OCI-LY3 (cell line): Measurements from ENCODE around the gene SPRED1.

Experiments used
- H2AFZ ChIP-seq: fragments of 200-600, 300-600 bp; shearing (Covaris generic); 2 replicates; pipeline ENCODE4 v1.6.0; 2014; ENCODE audit warnings: antibody characterized with exemption, low read depth, low read length
- H3K27ac ChIP-seq: fragments of 200-600, 300-600 bp; sonication (generic); 2 replicates; pipeline ENCODE4 v1.5.1; 2014; ENCODE audit warnings: mild to moderate bottlenecking, low read length, moderate library complexity, mixed read lengths
- H3K27me3 ChIP-seq: fragments of 200-600, 300-600 bp; sonication (generic); 2 replicates; pipeline ENCODE4 v1.6.1; 2014; ENCODE audit warnings: low read depth, low read length, mixed read lengths
- H3K36me3 ChIP-seq: fragments of 200-600, 300-600 bp; sonication (generic); replicated peaks from 2 replicates; pipeline ENCODE3; 2014; ENCODE audit warnings: low read depth, low read length, mixed read lengths
- H3K4me1 ChIP-seq: fragments of 300-600, 200-600 bp; sonication (generic); 2 replicates; pipeline ENCODE4 v1.6.1; 2014; ENCODE audit warnings: low read length, mixed read lengths
- H3K4me2 ChIP-seq: fragments of 200-600, 300-600 bp; sonication (generic); 2 replicates; pipeline ENCODE4 v1.6.1; 2014; ENCODE audit warnings: low read length, mixed read lengths
- H3K4me3 ChIP-seq: fragments of 300-600, 200-600 bp; sonication (generic); 2 replicates; pipeline ENCODE4 v1.5.1; 2014; ENCODE audit warnings: antibody characterized with exemption, mild to moderate bottlenecking, low read length, moderate library complexity
- H3K79me2 ChIP-seq: fragments of 300-600, 200-600 bp; shearing (Covaris generic); 2 replicates; pipeline ENCODE4 v1.6.1; 2014; ENCODE audit warnings: mild to moderate bottlenecking, low read length, mixed read lengths
- H3K9ac ChIP-seq: fragments of 300-600, 200-600 bp; shearing (Covaris generic); 2 replicates; pipeline ENCODE4 v1.6.0; 2014; ENCODE audit warnings: mild to moderate bottlenecking, low read length, moderate library complexity
- H3K9me3 ChIP-seq: fragments of 200-600, 300-600 bp; shearing (Covaris generic); 2 replicates; pipeline ENCODE4 v1.6.1; 2014; ENCODE audit warnings: low read length, mixed read lengths; ENCODE audit not compliant: insufficient read depth
- H4K20me1 ChIP-seq: fragments of 200-600, 300-600 bp; sonication (generic); 2 replicates; pipeline ENCODE4 v1.6.1; 2016; ENCODE audit warnings: low read length, mixed read lengths; ENCODE audit not compliant: insufficient read depth
- CTCF ChIP-seq: fragments of 200-600, 300-600 bp; sonication (generic); IDR thresholded peaks from 2 replicates; pipeline ENCODE4 v1.5.1; 2014; ENCODE audit warnings: antibody characterized with exemption, low read length, low read depth
- EZH2phosphoT487 ChIP-seq: fragments of 200-600 bp; shearing (Covaris generic); IDR thresholded peaks from 2 replicates; pipeline ENCODE4 v1.6.1; 2018; ENCODE audit warnings: antibody characterized with exemption, mixed run types, low read depth

Gene SPRED1

GRCh38 chr15:38243278-38244055, 9.2 kb upstream of the SPRED1 start:
- Histone ChIP-seq H4K20me1 (no peaks in the 10 kb centered on the region), H3K27ac (no peak overlapping the region), H3K79me2 (no peaks in the 10 kb centered on the region), H3K4me3 (no peak overlapping the region), H3K4me2 (no peak overlapping the region), H3K36me3 (no peaks in the 10 kb centered on the region), H3K9me3 (no peaks in the 10 kb centered on the region), H2AFZ (no peak overlapping the region), H3K4me1 (peaks cover 15% of the 10 kb centered on the region), H3K27me3 (0 out of 2 replicates have a peak, but pooled peaks cover 5% of the 10 kb centered on the region), H3K9ac (no peak overlapping the region)
- TF ChIP-seq CTCF, result no peak
- TF ChIP-seq EZH2phosphoT487, result no peak

- Histone ChIP-seq H3K36me3 (no peaks in the 10 kb centered on the region), H3K27me3 (peaks cover 21% of the 10 kb centered on the region), H3K27ac (no peak overlapping the region), H3K9me3 (no peaks in the 10 kb centered on the region), H3K4me3 (no peak overlapping the region), H2AFZ (no peak overlapping the region), H3K4me2 (no peak overlapping the region), H3K4me1 (peaks cover 7% of the 10 kb centered on the region), H3K79me2 (peaks cover under 1% of the 10 kb centered on the region; the same call in 1 of the 2 replicates), H3K9ac (no peak overlapping the region), H4K20me1 (no peaks in the 10 kb centered on the region)
- TF ChIP-seq CTCF, result no peak
- TF ChIP-seq EZH2phosphoT487, result no peak
These were observed 5.3 kb upstream of the SPRED1 start for GRCh38 chr15:38247336-38247735.

- Histone ChIP-seq H3K4me1 (peaks cover 21% of the 10 kb centered on the region; the same call in 1 of the 2 replicates), H3K4me3 (peak overlapping the region; percentile 97), H3K36me3 (no peaks in the 10 kb centered on the region), H4K20me1 (peaks cover 27% of the 10 kb centered on the region; the same call in 1 of the 2 replicates), H3K9ac (peak overlapping the region; percentile 94), H3K9me3 (no peaks in the 10 kb centered on the region), H3K4me2 (peak overlapping the region; percentile 79), H3K27me3 (peaks cover 17% of the 10 kb centered on the region), H3K27ac (peak overlapping the region; percentile 75), H3K79me2 (peaks cover 60% of the 10 kb centered on the region), H2AFZ (0 out of 2 replicates have a peak overlapping the region, but pooled peaks have one; percentile 43)
- no peak for TF ChIP-seq EZH2phosphoT487
- no peak for TF ChIP-seq CTCF
These were observed 730 bp downstream of the SPRED1 start for GRCh38 chr15:38253351-38253781.

GRCh38 chr15:38254051-38254883, 1.6 kb downstream of the SPRED1 start:
- Histone ChIP-seq H3K4me3 (peak overlapping the region; percentile 97), H3K27me3 (peaks cover 14% of the 10 kb centered on the region), H4K20me1 (peaks cover 35% of the 10 kb centered on the region; the same call in 1 of the 2 replicates), H3K4me1 (peaks cover 21% of the 10 kb centered on the region; the same call in 1 of the 2 replicates), H3K4me2 (peak overlapping the region; percentile 79), H2AFZ (no peak overlapping the region), H3K36me3 (no peaks in the 10 kb centered on the region), H3K9me3 (no peaks in the 10 kb centered on the region), H3K79me2 (peaks cover 69% of the 10 kb centered on the region), H3K9ac (peak overlapping the region; percentile 94), H3K27ac (peak overlapping the region; percentile 75)
- TF ChIP-seq EZH2phosphoT487, result no peak
- TF ChIP-seq CTCF, result no peak
